HepG2 (cell line): ENCODE data around the gene AAR2. TPM values are rescaled to one million over a fixed set of nuclear protein-coding genes. Genes with fewer than 3 reads are reported as not detected.

ENCODE experiments used
- ADNP ChIP-seq: sonication (generic); formaldehyde crosslinking; IDR thresholded peaks from 2 replicates; pipeline ENCODE4 v1.4.0; 2020; ENCODE audit warnings: missing genetic modification reagents
- CTCF ChIP-seq: sonication (generic); formaldehyde crosslinking; IDR thresholded peaks from 2 replicates; pipeline ENCODE4 v1.5.0; 2020; ENCODE audit warnings: mild to moderate bottlenecking, missing genetic modification reagents, moderate library complexity
- FOXK1 ChIP-seq: sonication (generic); formaldehyde crosslinking; IDR thresholded peaks from 2 replicates; pipeline ENCODE4 v1.4.0; 2020; ENCODE audit warnings: low read depth, missing genetic modification reagents, borderline replicate concordance
- TFDP2 ChIP-seq: sonication (generic); formaldehyde crosslinking; IDR thresholded peaks from 2 replicates; pipeline ENCODE4 v1.4.0; 2020; ENCODE audit warnings: missing genetic modification reagents
- ZBTB49 ChIP-seq: sonication (generic); formaldehyde crosslinking; IDR thresholded peaks from 2 replicates; pipeline ENCODE4 v1.4.0; 2020; ENCODE audit warnings: missing genetic modification reagents, borderline replicate concordance
- ZC3H4 ChIP-seq: sonication (generic); formaldehyde crosslinking; IDR thresholded peaks from 2 replicates; pipeline ENCODE4 v1.4.0; 2020; ENCODE audit warnings: missing genetic modification reagents, borderline replicate concordance
- ZMYM2 ChIP-seq: sonication (generic); formaldehyde crosslinking; IDR thresholded peaks from 2 replicates; pipeline ENCODE4 v1.8.0; 2022; ENCODE audit warnings: mild to moderate bottlenecking, missing genetic modification reagents
- ZNF142 ChIP-seq: sonication (generic); formaldehyde crosslinking; IDR thresholded peaks from 2 replicates; pipeline ENCODE4 v1.4.0; 2020; ENCODE audit warnings: missing genetic modification reagents
- ZNF296 ChIP-seq: sonication (generic); formaldehyde crosslinking; conservative IDR thresholded peaks from 2 replicates; pipeline ENCODE4 v1.5.0; 2020; ENCODE audit warnings: mild to moderate bottlenecking, missing genetic modification reagents
- ZNF629 ChIP-seq: sonication (generic); formaldehyde crosslinking; conservative IDR thresholded peaks from 2 replicates; pipeline ENCODE4 v1.5.0; 2020; ENCODE audit warnings: missing genetic modification reagents
- ZNF687 ChIP-seq: sonication (generic); formaldehyde crosslinking; IDR thresholded peaks from 2 replicates; pipeline ENCODE4 v1.5.1; 2020; ENCODE audit warnings: mild to moderate bottlenecking, missing genetic modification reagents, moderate library complexity
- polyA plus RNA-seq, 8 experiments: library from polyadenylated mRNA; depleted of rRNA in 3 of 8; stranded (reverse) in 7 of 8; unstranded in 1 of 8; fragments of >200 nt; fragmentation: Illumina TruSeq in 4 of 8; extraction: Trizol in 4 of 8; gene quantifications; 2 replicates each; pipeline versions ENCODE4 v1.2.1 to v1.2.3, GENCODE V29; 2011 to 2016; ENCODE audit warnings: low read depth in 4 of 8, missing spikeins in 1 of 8, mixed read lengths in 1 of 8; ENCODE audit not compliant: insufficient read depth in 1 of 8
- total RNA-seq, 5 experiments: library from RNA; depleted of rRNA; stranded (reverse); fragments of >200 nt; fragmentation: Illumina TruSeq; extraction: Trizol; gene quantifications; 2 replicates each; pipeline ENCODE4 v1.2.3, GENCODE V29; 2016; ENCODE audit warnings: low read depth in 1 of 5

Gene AAR2
- total and polyA plus RNA-seq, 2 of the 13 experiments (the other 11 are each of a cell fraction or from before 2014, with no cell fraction given) = 45.2 to 46.2 TPM

GRCh38 chr20:36273414-36274180 is 37.3 kb downstream of the AAR2 start (continued):
- TF ChIP-seq ZNF142 (CRISPR knock-in tag) (no peak), ZNF629 (CRISPR knock-in tag) (peak; percentile 97), CTCF (CRISPR knock-in tag) (peak; percentile 67), ZNF296 (0 out of 2 replicates have a peak, but pooled peaks have one; percentile 60), TFDP2 (no peak), ZC3H4 (0 out of 2 replicates have a peak, but pooled peaks have one; percentile 63), FOXK1 (CRISPR knock-in tag) (no peak), ZNF687 (CRISPR knock-in tag) (0 out of 2 replicates have a peak, but pooled peaks have one; percentile 10), ADNP (CRISPR knock-in tag) (peak; percentile 77; the same call in 1 of the 2 replicates), ZMYM2 (peak; percentile 67; the same call in 1 of the 2 replicates), ZBTB49 (CRISPR knock-in tag) (no peak)
